Neural cell (in vitro differentiated cells): ENCODE measurements around the gene PID1. TPM values are rescaled to one million over a fixed set of nuclear protein-coding genes. Genes with fewer than 3 reads are reported as not detected.
"Not testable (repeated sequence)": the region's sequence is repeated elsewhere in the genome, so short reads cannot be mapped to it uniquely, and the experiment has no call there.

Source experiments
- H2AFZ ChIP-seq: fragments of 200-600, 300-800 bp; sonication (generic), shearing (Covaris generic); 2 replicates; pipeline ENCODE4 v1.6.0; 2014; ENCODE audit warnings: low read depth, mild to moderate bottlenecking, antibody characterized with exemption, low read length, moderate library complexity
- H3F3A ChIP-seq: fragments of 200-600 bp; shearing (Covaris generic); 2 replicates; pipeline ENCODE4 v1.6.1; 2016; ENCODE audit warnings: mild to moderate bottlenecking, moderate library complexity, mixed read lengths, antibody characterized with exemption, low read length; ENCODE audit not compliant: insufficient read depth, poor library complexity, severe bottlenecking
- H3K27ac ChIP-seq: fragments of 200-600, 300-800 bp; sonication (generic), shearing (Covaris generic); 2 replicates; pipeline ENCODE4 v1.5.1; 2014; ENCODE audit warnings: mild to moderate bottlenecking, low read length, moderate library complexity
- H3K27me3 ChIP-seq: fragments of 300-800, 200-600 bp; sonication (generic), shearing (Covaris generic); 2 replicates; pipeline ENCODE4 v1.6.0; 2014; ENCODE audit warnings: mild to moderate bottlenecking, low read depth, low read length, moderate library complexity; ENCODE audit not compliant: insufficient read depth
- H3K36me3 ChIP-seq: fragments of 300-800, 200-600 bp; sonication (generic), shearing (Covaris generic); 2 replicates; pipeline ENCODE4 v1.5.1; 2014; ENCODE audit warnings: mild to moderate bottlenecking, antibody characterized with exemption, low read length, moderate library complexity; ENCODE audit not compliant: insufficient read depth
- H3K4me2 ChIP-seq: fragments of 300-800, 200-600 bp; sonication (generic), shearing (Covaris generic); 2 replicates; pipeline ENCODE4 v1.6.0; 2014; ENCODE audit warnings: mild to moderate bottlenecking, low read length
- H3K4me3 ChIP-seq: fragments of 300-800, 200-600 bp; sonication (generic), shearing (Covaris generic); 2 replicates; pipeline ENCODE4 v1.5.1; 2014; ENCODE audit warnings: mild to moderate bottlenecking, low read length, moderate library complexity
- H3K79me2 ChIP-seq: fragments of 200-600 bp; shearing (Covaris generic); replicated peaks from 2 replicates; pipeline ENCODE4 v1.6.0; 2014; ENCODE audit warnings: mild to moderate bottlenecking, low read length, moderate library complexity; ENCODE audit not compliant: insufficient read depth
- H3K9ac ChIP-seq: fragments of 300-800, 200-600 bp; sonication (generic), shearing (Covaris generic); 2 replicates; pipeline ENCODE4 v1.6.1; 2016; ENCODE audit warnings: mild to moderate bottlenecking, low read length, mixed read lengths
- H3K9me2 ChIP-seq: fragments of 200-600 bp; shearing (Covaris generic); 2 replicates; pipeline ENCODE4 v1.6.1; 2016; ENCODE audit warnings: mild to moderate bottlenecking, low read length, mixed read lengths; ENCODE audit not compliant: insufficient read depth
- H3K9me3 ChIP-seq: fragments of 200-600, 300-800 bp; sonication (generic), shearing (Covaris generic); 2 replicates; pipeline ENCODE4 v1.6.1; 2016; ENCODE audit warnings: mild to moderate bottlenecking, mixed run types, low read length, moderate library complexity, mixed read lengths
- H4K20me1 ChIP-seq: fragments of 200-600 bp; shearing (Covaris generic); 2 replicates; pipeline ENCODE4 v1.6.1; 2016; ENCODE audit warnings: mild to moderate bottlenecking, mixed run types; ENCODE audit not compliant: insufficient read depth
- CTCF ChIP-seq: fragments of 450-650 bp; IDR thresholded peaks from 2 replicates; pipeline ENCODE4 v1.5.1; 2014; ENCODE audit warnings: antibody characterized with exemption, mild to moderate bottlenecking, moderate library complexity; ENCODE audit not compliant: poor library complexity, severe bottlenecking
- EP300 ChIP-seq: fragments of 450-650 bp; conservative IDR thresholded peaks from 2 replicates; pipeline ENCODE4 v1.6.1; 2014; ENCODE audit warnings: antibody characterized with exemption, mild to moderate bottlenecking, moderate library complexity; ENCODE audit not compliant: poor library complexity, severe bottlenecking
- EZH2 ChIP-seq: fragments of 200-600, 300-800 bp; shearing (Covaris generic), sonication (generic); IDR thresholded peaks from 2 replicates; pipeline ENCODE4 v1.6.1; 2014; ENCODE audit warnings: antibody characterized with exemption, low read length, borderline replicate concordance, mild to moderate bottlenecking; ENCODE audit not compliant: insufficient read depth, poor library complexity, severe bottlenecking
- MXI1 ChIP-seq: fragments of 450-650 bp; conservative IDR thresholded peaks from 2 replicates; pipeline ENCODE4 v1.6.1; 2014; ENCODE audit warnings: antibody characterized with exemption, mild to moderate bottlenecking; ENCODE audit not compliant: poor library complexity, severe bottlenecking
- POLR2AphosphoS5 ChIP-seq: IDR thresholded peaks from 2 replicates; pipeline ENCODE4 v1.6.1; 2012
- RAD21 ChIP-seq: fragments of 450-650 bp; conservative IDR thresholded peaks from 2 replicates; pipeline ENCODE4 v1.6.1; 2014; ENCODE audit warnings: antibody characterized with exemption, mild to moderate bottlenecking, moderate library complexity
- SMC3 ChIP-seq: fragments of 450-650 bp; conservative IDR thresholded peaks from 2 replicates; pipeline ENCODE4 v1.6.1; 2014; ENCODE audit warnings: antibody characterized with exemption, mild to moderate bottlenecking, moderate library complexity; ENCODE audit not compliant: poor library complexity
- TAF1 ChIP-seq: IDR thresholded peaks from 2 replicates; pipeline ENCODE4 v1.6.1; 2012; ENCODE audit warnings: low read depth
- polyA plus RNA-seq: library from polyadenylated mRNA; depleted of rRNA; stranded (reverse); fragments of >200 nt; gene quantifications from 2 replicates; pipeline ENCODE4 v1.2.3, GENCODE V29; 2014
- TF ChIP-seq, protein P1 (sequence below): IDR thresholded peaks from 2 replicates; pipeline ENCODE4 v1.6.1; 2012; ENCODE audit warnings: borderline replicate concordance

The PID1 gene
- polyA plus RNA-seq, 1 donor from 2014 or later: 11.0 TPM

DNA sequence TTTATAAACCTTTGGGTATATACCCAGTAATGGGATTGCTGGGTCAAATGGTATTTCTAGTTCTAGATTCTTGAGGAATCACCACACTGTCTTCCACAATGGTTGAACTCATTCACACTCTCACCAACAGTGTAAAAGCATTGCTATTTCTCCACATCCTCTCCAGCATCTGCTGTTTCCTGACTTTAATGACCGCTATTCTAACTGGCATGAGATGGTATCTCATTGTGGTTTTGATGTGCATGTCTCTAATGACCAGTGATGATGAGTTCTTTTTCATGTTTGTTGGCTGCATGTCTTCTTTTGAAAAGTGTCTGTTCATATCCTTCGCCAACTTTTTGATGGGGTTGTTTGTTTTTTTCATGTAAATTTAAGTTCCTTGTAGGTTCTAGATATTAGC, 194.2 kb downstream of the PID1 start:
- not testable (repeated sequence) for H4K20me1 ChIP-seq, H3K9me2 ChIP-seq, H3F3A ChIP-seq, H3K9me3 ChIP-seq, H3K9ac ChIP-seq, H3K79me2 ChIP-seq, H3K36me3 ChIP-seq, H3K4me2 ChIP-seq, H3K27ac ChIP-seq, H3K4me3 ChIP-seq, H2AFZ ChIP-seq, H3K27me3 ChIP-seq

DNA sequence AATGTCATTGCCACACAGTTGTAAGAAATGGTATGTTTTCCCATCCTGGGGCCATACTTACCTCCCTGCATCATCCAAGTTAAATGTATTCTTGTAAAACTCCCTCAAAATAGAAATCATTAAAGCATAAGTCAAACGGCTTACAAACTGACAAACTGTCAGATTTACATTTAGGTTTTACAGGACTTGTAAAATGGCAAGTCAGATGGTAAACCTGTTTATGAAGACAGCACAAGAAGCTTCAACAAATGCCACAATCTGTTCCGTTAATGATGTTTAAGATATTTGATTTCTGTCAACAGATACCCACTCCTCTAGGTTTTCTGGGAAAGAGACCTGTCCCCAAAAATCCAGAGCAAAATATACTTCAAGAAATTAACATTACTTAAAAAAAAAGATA, 197.2 kb downstream of the PID1 start:
- Histone ChIP-seq H3K4me2 (no peak overlapping the region), H3K27ac (no peak overlapping the region), H3K4me3 (no peak overlapping the region), H3K27me3 (no peaks in the 10 kb centered on the region), H4K20me1 (no peaks in the 10 kb centered on the region), H3K9ac (no peak overlapping the region), H3K9me3 (no peaks in the 10 kb centered on the region), H3K79me2 (no peaks in the 10 kb centered on the region), H3K36me3 (no peaks in the 10 kb centered on the region), H3K9me2 (no peaks in the 10 kb centered on the region), H3F3A (no peaks in the 10 kb centered on the region), H2AFZ (no peak overlapping the region)
- no peak for TF ChIP-seq CTCF
- no peak for TF ChIP-seq POLR2AphosphoS5
- TF ChIP-seq TAF1: no peak
- no peak for TF ChIP-seq RAD21
- peak; percentile 72 for TF ChIP-seq EP300
- TF ChIP-seq, protein P1, sequence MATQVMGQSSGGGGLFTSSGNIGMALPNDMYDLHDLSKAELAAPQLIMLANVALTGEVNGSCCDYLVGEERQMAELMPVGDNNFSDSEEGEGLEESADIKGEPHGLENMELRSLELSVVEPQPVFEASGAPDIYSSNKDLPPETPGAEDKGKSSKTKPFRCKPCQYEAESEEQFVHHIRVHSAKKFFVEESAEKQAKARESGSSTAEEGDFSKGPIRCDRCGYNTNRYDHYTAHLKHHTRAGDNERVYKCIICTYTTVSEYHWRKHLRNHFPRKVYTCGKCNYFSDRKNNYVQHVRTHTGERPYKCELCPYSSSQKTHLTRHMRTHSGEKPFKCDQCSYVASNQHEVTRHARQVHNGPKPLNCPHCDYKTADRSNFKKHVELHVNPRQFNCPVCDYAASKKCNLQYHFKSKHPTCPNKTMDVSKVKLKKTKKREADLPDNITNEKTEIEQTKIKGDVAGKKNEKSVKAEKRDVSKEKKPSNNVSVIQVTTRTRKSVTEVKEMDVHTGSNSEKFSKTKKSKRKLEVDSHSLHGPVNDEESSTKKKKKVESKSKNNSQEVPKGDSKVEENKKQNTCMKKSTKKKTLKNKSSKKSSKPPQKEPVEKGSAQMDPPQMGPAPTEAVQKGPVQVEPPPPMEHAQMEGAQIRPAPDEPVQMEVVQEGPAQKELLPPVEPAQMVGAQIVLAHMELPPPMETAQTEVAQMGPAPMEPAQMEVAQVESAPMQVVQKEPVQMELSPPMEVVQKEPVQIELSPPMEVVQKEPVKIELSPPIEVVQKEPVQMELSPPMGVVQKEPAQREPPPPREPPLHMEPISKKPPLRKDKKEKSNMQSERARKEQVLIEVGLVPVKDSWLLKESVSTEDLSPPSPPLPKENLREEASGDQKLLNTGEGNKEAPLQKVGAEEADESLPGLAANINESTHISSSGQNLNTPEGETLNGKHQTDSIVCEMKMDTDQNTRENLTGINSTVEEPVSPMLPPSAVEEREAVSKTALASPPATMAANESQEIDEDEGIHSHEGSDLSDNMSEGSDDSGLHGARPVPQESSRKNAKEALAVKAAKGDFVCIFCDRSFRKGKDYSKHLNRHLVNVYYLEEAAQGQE: no peak
- TF ChIP-seq MXI1: no peak
- TF ChIP-seq EZH2: no peak

GRCh38 chr2:229071292-229071976, 199.7 kb downstream of the PID1 start:
- no peaks in the 10 kb centered on the region for H3K9me2 ChIP-seq
- no peaks in the 10 kb centered on the region for H3F3A ChIP-seq
- TF ChIP-seq CTCF: no peak
- no peak for TF ChIP-seq EP300
- TF ChIP-seq, protein P1: no peak
- no peak for TF ChIP-seq SMC3
- TF ChIP-seq EZH2: no peak
- TF ChIP-seq POLR2AphosphoS5: no peak
- no peak for TF ChIP-seq TAF1
- TF ChIP-seq MXI1: no peak
- TF ChIP-seq RAD21: no peak
- H3K9ac ChIP-seq: no peak overlapping the region
- no peaks in the 10 kb centered on the region for H4K20me1 ChIP-seq
- no peak overlapping the region for H3K27ac ChIP-seq
- H3K4me3 ChIP-seq: no peak overlapping the region
- H3K79me2 ChIP-seq: no peaks in the 10 kb centered on the region
- no peaks in the 10 kb centered on the region for H3K36me3 ChIP-seq
- H3K4me2 ChIP-seq: no peak overlapping the region
- H3K9me3 ChIP-seq: no peaks in the 10 kb centered on the region
- H3K27me3 ChIP-seq: no peaks in the 10 kb centered on the region
- no peak overlapping the region for H2AFZ ChIP-seq
